Keratinocyte (primary cell): ENCODE data around the gene HBQ1. TPM values are rescaled to one million over a fixed set of nuclear protein-coding genes. Genes with fewer than 3 reads are reported as not detected.

Experiments
- DNase-seq: peaks from one replicate; pipeline ENCODE4 v3.0.0-alpha.2; 2011; ENCODE audit warnings: low read depth, missing footprints, low spot score
- FAIRE-seq: peaks from 2 replicates; lab custom pipeline; 2011; peaks lifted over from hg19 to GRCh38; lab: Jason Lieb, UNC
- H2AFZ ChIP-seq: 2 replicates; pipeline ENCODE4 v1.6.0; 2012; ENCODE audit warnings: low read length, control low read depth, inconsistent platforms; ENCODE audit not compliant: control insufficient read depth
- H3K27ac ChIP-seq: 2 replicates; pipeline ENCODE4 v1.5.1; 2011; ENCODE audit warnings: low read length; ENCODE audit not compliant: control insufficient read depth, insufficient read depth
- H3K27me3 ChIP-seq: 3 replicates; pipeline ENCODE4 v1.6.0; 2011; ENCODE audit warnings: low read length; ENCODE audit not compliant: control insufficient read depth, insufficient read depth; ENCODE audit errors: extremely low read depth
- H3K36me3 ChIP-seq, 2 experiments: 2 replicates in 1 of 2; 3 replicates in 1 of 2; pipeline ENCODE4 v1.5.1; 2011; ENCODE audit warnings: low read length in 2 of 2, mild to moderate bottlenecking in 1 of 2; ENCODE audit not compliant: control insufficient read depth in 2 of 2, insufficient read depth in 2 of 2; ENCODE audit errors: extremely low read depth in 1 of 2
- H3K4me1 ChIP-seq: 3 replicates; pipeline ENCODE4 v1.5.1; 2011; ENCODE audit warnings: low read length; ENCODE audit not compliant: control insufficient read depth, insufficient read depth; ENCODE audit errors: extremely low read depth
- H3K4me2 ChIP-seq: 3 replicates; pipeline ENCODE4 v1.6.0; 2011; ENCODE audit warnings: low read depth, low read length; ENCODE audit not compliant: control insufficient read depth, insufficient read depth; ENCODE audit errors: extremely low read depth
- H3K4me3 ChIP-seq, 3 experiments: fragments of 200-600 bp in 1 of 3; sonication (generic) in 1 of 3; 2 replicates in 2 of 3; 3 replicates in 1 of 3; pipeline ENCODE4 v1.5.1; 2011 to 2016; ENCODE audit warnings: low read length in 3 of 3, mild to moderate bottlenecking in 3 of 3, control low read depth in 2 of 3, inconsistent platforms in 1 of 3, low read depth in 1 of 3, mixed read lengths in 1 of 3, mixed run types in 1 of 3, moderate library complexity in 1 of 3; ENCODE audit not compliant: control insufficient read depth in 2 of 3, insufficient read depth in 2 of 3; ENCODE audit errors: extremely low read depth in 1 of 3
- H3K79me2 ChIP-seq: 2 replicates; pipeline ENCODE4 v1.6.0; 2012; ENCODE audit warnings: low read length; ENCODE audit not compliant: control insufficient read depth, insufficient read depth
- H3K9ac ChIP-seq: 3 replicates; pipeline ENCODE4 v1.6.0; 2011; ENCODE audit warnings: low read length; ENCODE audit not compliant: control insufficient read depth, insufficient read depth; ENCODE audit errors: extremely low read depth
- H3K9me1 ChIP-seq: 3 replicates; pipeline ENCODE4 v1.6.0; 2011; ENCODE audit warnings: low read length; ENCODE audit not compliant: control insufficient read depth, insufficient read depth; ENCODE audit errors: extremely low read depth
- H3K9me3 ChIP-seq: 2 replicates; pipeline ENCODE4 v1.5.1; 2012; ENCODE audit warnings: low read depth, low read length; ENCODE audit not compliant: control insufficient read depth
- H4K20me1 ChIP-seq: 3 replicates; pipeline ENCODE4 v1.6.0; 2011; ENCODE audit warnings: low read length; ENCODE audit not compliant: control insufficient read depth, insufficient read depth; ENCODE audit errors: extremely low read depth
- EZH2 ChIP-seq: IDR thresholded peaks from one replicate; pipeline ENCODE4 v1.6.1; 2012; ENCODE audit warnings: inconsistent platforms, mild to moderate bottlenecking, low read length, moderate library complexity
- dilution Hi-C: fragments of 300-500 bp; cut with MboI; formaldehyde crosslinking; loops from one replicate; pipeline ENCODE4 v1.7.0; 2020; ENCODE audit warnings: low sequenced_read_pairs; ENCODE audit not compliant: extremely low pct_ligation_motif_present
- polyA plus RNA-seq, 5 experiments: library from polyadenylated mRNA; depleted of rRNA in 3 of 5; stranded (reverse) in 3 of 5; stranded (forward) in 1 of 5; unstranded in 1 of 5; fragments of >200 nt; gene quantifications; 1 replicate in 1 of 5; 2 replicates in 3 of 5; 3 replicates in 1 of 5; pipeline versions ENCODE4 v1.2.1 to v1.2.3, GENCODE V29; 2011 to 2012; ENCODE audit warnings: missing spikeins in 2 of 5, low read depth in 1 of 5, low replicate concordance in 1 of 5
- TF ChIP-seq, protein P1 (sequence below), 3 experiments: IDR thresholded peaks in 1 of 3; conservative IDR thresholded peaks in 1 of 3; optimal IDR thresholded peaks in 1 of 3; 2 replicates in 2 of 3; 3 replicates in 1 of 3; pipeline versions ENCODE3 to v1.5.1; 2011; ENCODE audit warnings: low read length in 3 of 3, mild to moderate bottlenecking in 3 of 3, moderate library complexity in 2 of 3, control low read depth in 1 of 3, inconsistent platforms in 1 of 3; ENCODE audit not compliant: insufficient read depth in 2 of 3; ENCODE audit errors: extremely low read depth in 1 of 3

Gene HBQ1
- polyA plus RNA-seq, 1 donor (not counting 4 experiments of a cell fraction or from before 2014, with no cell fraction given): 0.13 TPM

DNA sequence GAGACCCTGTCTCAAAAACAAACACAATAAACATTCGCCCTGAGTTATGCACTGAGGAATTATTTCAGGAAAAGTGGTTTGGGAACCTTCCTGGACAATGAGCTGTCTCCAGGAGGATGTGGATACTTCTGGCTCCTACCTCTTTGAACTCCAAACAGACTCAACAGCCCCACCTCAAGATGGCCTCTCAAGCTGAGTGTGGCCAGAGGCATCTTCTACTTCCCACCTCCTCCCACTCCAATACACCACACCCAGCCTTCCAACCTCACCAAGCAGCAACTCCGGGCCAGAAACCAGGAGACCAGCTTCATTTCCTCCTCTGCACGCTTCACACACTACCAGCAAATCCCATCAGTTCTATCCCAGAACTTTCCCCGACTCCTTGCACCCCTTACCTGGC lies 11.6 kb downstream of the HBQ1 start:
- Histone ChIP-seq H3K27me3 (no peaks in the 10 kb centered on the region), H3K9me1 (no peaks in the 10 kb centered on the region), H3K36me3 (peaks cover 39 to 43% of the 10 kb centered on the region in 2 experiments), H3K4me2 (no peak overlapping the region), H3K4me3 (no peak overlapping the region), H3K27ac (no peak overlapping the region), H2AFZ (no peak overlapping the region), H4K20me1 (peaks cover 9% of the 10 kb centered on the region), H3K4me1 (no peaks in the 10 kb centered on the region), H3K9me3 (no peaks in the 10 kb centered on the region), H3K79me2 (no peaks in the 10 kb centered on the region), H3K9ac (no peak overlapping the region)
- no peak for TF ChIP-seq EZH2
- TF ChIP-seq, protein P1, sequence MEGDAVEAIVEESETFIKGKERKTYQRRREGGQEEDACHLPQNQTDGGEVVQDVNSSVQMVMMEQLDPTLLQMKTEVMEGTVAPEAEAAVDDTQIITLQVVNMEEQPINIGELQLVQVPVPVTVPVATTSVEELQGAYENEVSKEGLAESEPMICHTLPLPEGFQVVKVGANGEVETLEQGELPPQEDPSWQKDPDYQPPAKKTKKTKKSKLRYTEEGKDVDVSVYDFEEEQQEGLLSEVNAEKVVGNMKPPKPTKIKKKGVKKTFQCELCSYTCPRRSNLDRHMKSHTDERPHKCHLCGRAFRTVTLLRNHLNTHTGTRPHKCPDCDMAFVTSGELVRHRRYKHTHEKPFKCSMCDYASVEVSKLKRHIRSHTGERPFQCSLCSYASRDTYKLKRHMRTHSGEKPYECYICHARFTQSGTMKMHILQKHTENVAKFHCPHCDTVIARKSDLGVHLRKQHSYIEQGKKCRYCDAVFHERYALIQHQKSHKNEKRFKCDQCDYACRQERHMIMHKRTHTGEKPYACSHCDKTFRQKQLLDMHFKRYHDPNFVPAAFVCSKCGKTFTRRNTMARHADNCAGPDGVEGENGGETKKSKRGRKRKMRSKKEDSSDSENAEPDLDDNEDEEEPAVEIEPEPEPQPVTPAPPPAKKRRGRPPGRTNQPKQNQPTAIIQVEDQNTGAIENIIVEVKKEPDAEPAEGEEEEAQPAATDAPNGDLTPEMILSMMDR (optimal IDR thresholded peaks at IDR 0.05 in 1 of 3, IDR thresholded peaks at IDR 0.05 in 1 of 3, conservative IDR thresholded peaks at IDR 0.05 in 1 of 3; ENCODE audit: extremely low read depth in 1 of 3, insufficient read depth in 2 of 3, low read length in 3 of 3): no peak
- dilution Hi-C loops: no loop called here
- DNase-seq (no peak), FAIRE-seq (no peak)

DNA sequence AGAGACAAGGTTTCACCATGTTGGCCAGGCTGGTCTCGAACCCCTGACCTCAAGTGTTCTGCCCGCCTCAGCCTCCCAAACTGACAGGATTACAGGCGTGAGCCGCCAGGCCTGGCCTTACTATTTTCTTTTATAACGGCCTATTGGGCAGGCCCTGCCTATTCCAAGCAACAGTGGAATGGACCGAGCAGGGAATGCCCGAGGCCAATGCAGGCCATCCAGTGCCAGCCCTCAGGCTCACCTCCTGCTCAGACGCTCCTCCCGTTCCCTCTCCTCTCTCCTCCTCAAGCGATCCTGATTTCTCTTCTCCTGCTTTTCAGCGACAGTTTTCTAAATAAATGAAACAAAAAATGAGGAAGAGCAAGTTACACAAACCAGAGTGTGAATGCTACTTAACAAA lies 12.4 kb downstream of the HBQ1 start:
- no peak for TF ChIP-seq EZH2
- TF ChIP-seq, protein P1 (optimal IDR thresholded peaks at IDR 0.05 in 1 of 3, IDR thresholded peaks at IDR 0.05 in 1 of 3, conservative IDR thresholded peaks at IDR 0.05 in 1 of 3; ENCODE audit: extremely low read depth in 1 of 3, insufficient read depth in 2 of 3, low read length in 3 of 3): no peak
- Histone ChIP-seq H3K9me1 (no peaks in the 10 kb centered on the region), H3K27me3 (no peaks in the 10 kb centered on the region), H2AFZ (no peak overlapping the region), H3K27ac (no peak overlapping the region), H4K20me1 (peaks cover 9% of the 10 kb centered on the region), H3K4me2 (no peak overlapping the region), H3K9me3 (no peaks in the 10 kb centered on the region), H3K4me1 (no peaks in the 10 kb centered on the region), H3K36me3 (peaks cover 37 to 41% of the 10 kb centered on the region in 2 experiments), H3K79me2 (peaks cover 2% of the 10 kb centered on the region), H3K4me3 (no peak overlapping the region), H3K9ac (no peak overlapping the region)
- FAIRE-seq (no peak), DNase-seq (no peak)
- dilution Hi-C loops: no loop called here
